ENCODE data around the gene NCL. TPM values are rescaled to one million over a fixed set of nuclear protein-coding genes. Genes with fewer than 3 reads are reported as not detected.
"Not testable (repeated sequence)": the region's sequence is repeated elsewhere in the genome, so short reads cannot be mapped to it uniquely, and the experiment has no call there.

NCL gene
- total RNA-seq, 1 donor from 2014 or later: 117 TPM

- DNase-seq (ENCODE audit: low spot score): no peak
Observed at GRCh38 chr2:231467613-231468530, 3.6 kb upstream of the NCL start.

GRCh38 chr2:231467016-231467545, 2.8 kb upstream of the NCL start:
- no peak for DNase-seq (ENCODE audit: low spot score)

GRCh38 chr2:231464576-231465540, 574 bp upstream of the NCL start:
- no peak for DNase-seq (ENCODE audit: low spot score)

GRCh38 chr2:231462729-231463465, 1.4 kb downstream of the NCL start:
- no peak for DNase-seq (ENCODE audit: low spot score)

GRCh38 chr2:231461516-231461971, 2.7 kb downstream of the NCL start:
- DNase-seq (ENCODE audit: low spot score): no peak

GRCh38 chr2:231460841-231461240, 3.4 kb downstream of the NCL start:
- not testable (repeated sequence) for DNase-seq (ENCODE audit: low spot score)

GRCh38 chr2:231460073-231460835, 4.0 kb downstream of the NCL start:
- no peak for DNase-seq (ENCODE audit: low spot score)

GRCh38 chr2:231458368-231458767, 5.9 kb downstream of the NCL start:
- DNase-seq (ENCODE audit: low spot score): no peak

- no peak for DNase-seq (ENCODE audit: low spot score)
Observed at GRCh38 chr2:231457101-231457500, 7.2 kb downstream of the NCL start.

- DNase-seq (ENCODE audit: low spot score): no peak
Observed at GRCh38 chr2:231456295-231457004, 7.8 kb downstream of the NCL start.

- no peak for DNase-seq (ENCODE audit: low spot score)
Observed at GRCh38 chr2:231455890-231456289, 8.4 kb downstream of the NCL start.

- no peak for DNase-seq (ENCODE audit: low spot score)
Observed at GRCh38 chr2:231455222-231455621, 9.1 kb downstream of the NCL start.

- no peak for DNase-seq (ENCODE audit: low spot score)
Observed at GRCh38 chr2:231454361-231454791, 9.9 kb downstream of the NCL start.

GRCh38 chr2:231452799-231453508, 11.3 kb downstream of the NCL start:
- DNase-seq (ENCODE audit: low spot score): no peak

GRCh38 chr2:231450548-231450989, 13.7 kb downstream of the NCL start:
- no peak for DNase-seq (ENCODE audit: low spot score)

GRCh38 chr2:231449503-231450054, 14.7 kb downstream of the NCL start:
- DNase-seq (ENCODE audit: low spot score): no peak

- DNase-seq (ENCODE audit: low spot score): no peak
Observed at GRCh38 chr2:231436957-231437356, 27.3 kb downstream of the NCL start.

- no peak for DNase-seq (ENCODE audit: low spot score)
Observed at GRCh38 chr2:231433990-231434389, 30.3 kb downstream of the NCL start.

- DNase-seq (ENCODE audit: low spot score): no peak
Observed at GRCh38 chr2:231431606-231432005, 32.7 kb downstream of the NCL start.

Data from umbilical cord (tissue), 2 donors.